Parathyroid adenoma (tissue), 2 donors: ENCODE results near the gene PIP4K2B.

Experiments
- H2AFZ ChIP-seq: fragments of 300-600 bp; sonication (generic); one replicate; pipeline ENCODE4 v1.7.0; 2017; ENCODE audit warnings: antibody characterized with exemption, mild to moderate bottlenecking
- H3K27ac ChIP-seq: fragments of 300-600 bp; sonication (generic); one replicate; pipeline ENCODE4 v1.7.0; 2017
- H3K27me3 ChIP-seq: fragments of 300-600 bp; sonication (generic); one replicate; pipeline ENCODE4 v1.7.0; 2017; ENCODE audit warnings: low read length; ENCODE audit not compliant: control insufficient read depth, insufficient read depth
- H3K36me3 ChIP-seq: fragments of 300-600 bp; sonication (generic); one replicate; pipeline ENCODE4 v1.7.0; 2017; ENCODE audit warnings: low read length; ENCODE audit not compliant: control insufficient read depth, insufficient read depth
- H3K4me1 ChIP-seq: fragments of 300-600 bp; sonication (generic); one replicate; pipeline ENCODE4 v1.7.0; 2017; ENCODE audit warnings: control low read depth
- H3K4me2 ChIP-seq: fragments of 300-600 bp; sonication (generic); one replicate; pipeline ENCODE4 v1.7.0; 2017; ENCODE audit warnings: low read length
- H3K4me3 ChIP-seq: fragments of 300-600 bp; sonication (generic); one replicate; pipeline ENCODE4 v1.7.0; 2017; ENCODE audit warnings: low read depth, low read length
- H3K79me2 ChIP-seq: fragments of 300-600 bp; sonication (generic); one replicate; pipeline ENCODE4 v1.7.0; 2017; ENCODE audit warnings: control low read depth
- H3K9ac ChIP-seq: fragments of 300-600 bp; sonication (generic); one replicate; pipeline ENCODE4 v1.7.0; 2017; ENCODE audit warnings: mild to moderate bottlenecking
- H3K9me3 ChIP-seq: fragments of 300-600 bp; sonication (generic); one replicate; pipeline ENCODE4 v1.7.0; 2017; ENCODE audit warnings: low read length; ENCODE audit not compliant: control insufficient read depth
- TF ChIP-seq, protein P1 (sequence below): fragments of 300-600 bp; sonication (generic); IDR thresholded peaks from one replicate; pipeline ENCODE4 v1.7.0; 2017; ENCODE audit warnings: antibody characterized with exemption, mild to moderate bottlenecking
- donor health status: primary hyperparathyroidism.

PIP4K2B gene

DNA sequence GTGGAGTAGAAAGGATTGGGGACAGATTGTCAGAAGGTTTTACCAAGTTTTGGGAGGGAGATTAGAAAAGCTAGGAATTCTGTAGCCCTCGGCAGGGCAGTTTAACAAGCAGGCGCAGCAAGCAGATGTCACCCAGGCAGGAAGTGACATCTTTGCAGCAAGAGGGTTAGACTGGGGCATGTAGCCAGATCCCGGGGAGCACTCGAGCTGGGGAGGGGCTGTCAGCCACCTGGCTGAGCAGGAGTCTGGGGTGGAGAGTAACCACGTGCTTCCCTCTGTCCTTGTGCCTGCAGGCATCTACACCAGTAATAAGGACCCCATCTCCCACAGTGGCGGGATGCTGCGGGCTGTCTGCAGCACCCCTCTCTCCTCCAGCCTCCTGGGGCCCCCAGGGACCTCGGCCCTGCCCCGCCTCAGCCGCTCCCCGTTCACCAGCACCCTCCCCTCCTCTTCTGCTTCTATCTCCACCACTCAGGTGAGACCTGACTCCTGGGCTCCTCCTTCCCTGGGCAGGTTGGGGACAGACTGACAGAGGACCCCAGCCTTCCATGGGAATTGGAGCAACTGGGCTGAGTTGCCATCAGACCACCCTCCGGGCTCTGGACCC is 82.1 kb downstream of the PIP4K2B start:
- H3K27me3 ChIP-seq, result no peaks in the 10 kb centered on the region
- H3K9me3 ChIP-seq, result no peaks in the 10 kb centered on the region
- no peak overlapping the region for H3K27ac ChIP-seq
- H3K36me3 ChIP-seq, result no peaks in the 10 kb centered on the region
- H3K4me3 ChIP-seq, result no peak overlapping the region
- TF ChIP-seq, protein P1, sequence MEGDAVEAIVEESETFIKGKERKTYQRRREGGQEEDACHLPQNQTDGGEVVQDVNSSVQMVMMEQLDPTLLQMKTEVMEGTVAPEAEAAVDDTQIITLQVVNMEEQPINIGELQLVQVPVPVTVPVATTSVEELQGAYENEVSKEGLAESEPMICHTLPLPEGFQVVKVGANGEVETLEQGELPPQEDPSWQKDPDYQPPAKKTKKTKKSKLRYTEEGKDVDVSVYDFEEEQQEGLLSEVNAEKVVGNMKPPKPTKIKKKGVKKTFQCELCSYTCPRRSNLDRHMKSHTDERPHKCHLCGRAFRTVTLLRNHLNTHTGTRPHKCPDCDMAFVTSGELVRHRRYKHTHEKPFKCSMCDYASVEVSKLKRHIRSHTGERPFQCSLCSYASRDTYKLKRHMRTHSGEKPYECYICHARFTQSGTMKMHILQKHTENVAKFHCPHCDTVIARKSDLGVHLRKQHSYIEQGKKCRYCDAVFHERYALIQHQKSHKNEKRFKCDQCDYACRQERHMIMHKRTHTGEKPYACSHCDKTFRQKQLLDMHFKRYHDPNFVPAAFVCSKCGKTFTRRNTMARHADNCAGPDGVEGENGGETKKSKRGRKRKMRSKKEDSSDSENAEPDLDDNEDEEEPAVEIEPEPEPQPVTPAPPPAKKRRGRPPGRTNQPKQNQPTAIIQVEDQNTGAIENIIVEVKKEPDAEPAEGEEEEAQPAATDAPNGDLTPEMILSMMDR, result no peak
- H3K4me1 ChIP-seq, result no peaks in the 10 kb centered on the region
- no peak overlapping the region for H3K9ac ChIP-seq
- H3K4me2 ChIP-seq, result no peak overlapping the region
- no peak overlapping the region for H2AFZ ChIP-seq
- H3K79me2 ChIP-seq, result no peaks in the 10 kb centered on the region

DNA sequence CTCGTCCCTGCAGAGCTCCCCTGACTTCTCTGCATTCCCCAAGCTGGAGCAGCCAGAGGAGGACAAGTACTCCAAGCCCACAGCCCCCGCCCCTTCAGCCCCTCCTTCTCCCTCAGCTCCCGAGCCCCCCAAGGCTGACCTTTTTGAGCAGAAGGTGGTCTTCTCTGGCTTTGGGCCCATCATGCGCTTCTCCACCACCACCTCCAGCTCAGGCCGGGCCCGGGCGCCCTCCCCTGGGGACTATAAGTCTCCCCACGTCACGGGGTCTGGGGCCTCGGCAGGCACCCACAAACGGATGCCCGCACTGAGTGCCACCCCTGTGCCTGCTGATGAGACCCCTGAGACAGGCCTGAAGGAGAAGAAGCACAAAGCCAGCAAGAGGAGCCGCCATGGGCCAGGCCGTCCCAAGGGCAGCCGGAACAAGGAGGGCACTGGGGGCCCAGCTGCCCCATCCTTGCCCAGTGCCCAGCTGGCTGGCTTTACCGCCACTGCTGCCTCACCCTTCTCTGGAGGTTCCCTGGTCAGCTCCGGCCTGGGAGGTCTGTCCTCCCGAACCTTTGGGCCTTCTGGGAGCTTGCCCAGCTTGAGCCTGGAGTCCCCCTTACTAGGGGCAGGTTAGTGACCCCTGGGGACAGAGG is 82.9 kb downstream of the PIP4K2B start:
- H3K27ac ChIP-seq, result no peak overlapping the region
- no peak overlapping the region for H2AFZ ChIP-seq
- H3K9ac ChIP-seq, result no peak overlapping the region
- no peaks in the 10 kb centered on the region for H3K79me2 ChIP-seq
- H3K27me3 ChIP-seq, result no peaks in the 10 kb centered on the region
- no peaks in the 10 kb centered on the region for H3K36me3 ChIP-seq
- H3K9me3 ChIP-seq, result no peaks in the 10 kb centered on the region
- no peak overlapping the region for H3K4me3 ChIP-seq
- no peak overlapping the region for H3K4me2 ChIP-seq
- TF ChIP-seq, protein P1, result no peak
- no peaks in the 10 kb centered on the region for H3K4me1 ChIP-seq
